Nucleus accumbens (tissue), 56 donors: ENCODE data around the gene SPAG16.
A peak's percentile ranks its signal among the peaks of the same experiment; 100 is the strongest.
"Not testable (repeated sequence)": the region's sequence is repeated elsewhere in the genome, so short reads cannot be mapped to it uniquely, and the experiment has no call there.

Experiments used
- DNase-seq, 56 donors: peaks; one replicate each; lab custom pipeline; 2025; lab: John Stamatoyannopoulos, UW

The SPAG16 gene

DNA sequence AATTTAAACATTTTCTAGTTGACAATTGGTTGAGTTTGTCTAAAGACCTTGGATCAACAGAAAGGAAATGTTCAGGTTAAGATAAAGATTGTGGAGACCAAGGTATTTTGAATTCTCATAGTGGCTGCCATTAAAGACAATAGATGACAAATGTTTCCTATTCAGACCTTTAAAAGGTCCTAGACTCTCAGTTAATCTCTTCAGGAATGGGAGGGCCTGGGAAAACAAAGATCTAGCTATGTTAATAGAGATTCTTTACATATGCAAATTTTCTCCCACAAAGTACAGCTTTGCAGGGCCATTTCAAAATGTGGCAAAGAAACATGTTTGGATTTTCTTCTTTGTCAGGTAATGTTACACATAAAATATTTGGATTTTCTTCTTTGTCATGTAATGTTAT is 403.9 kb downstream of the SPAG16 start:
- no peak for DNase-seq

DNA sequence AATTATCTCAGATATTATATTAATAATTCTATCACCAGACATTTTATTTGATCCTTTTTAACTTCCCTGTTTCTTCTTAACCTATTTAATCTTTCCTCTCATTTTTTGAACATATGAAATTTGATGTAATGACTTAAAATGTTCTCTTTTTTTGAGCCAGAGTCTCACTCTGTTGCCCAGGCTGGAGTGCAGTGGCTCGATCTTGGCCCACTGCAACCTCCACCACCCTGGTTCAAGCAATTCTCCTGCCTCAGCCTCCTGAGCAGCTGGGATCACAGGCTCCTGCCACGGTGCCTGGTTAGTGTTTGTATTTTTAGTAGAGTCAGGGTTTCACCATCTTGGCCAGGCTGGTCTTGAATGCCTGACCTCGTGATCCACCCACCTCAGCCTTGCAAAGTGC is 404.6 kb downstream of the SPAG16 start:
- not testable (repeated sequence) for DNase-seq

- no peak for DNase-seq
These were observed 405.3 kb downstream of the SPAG16 start for GRCh38 chr2:213689585-213689984.

- DNase-seq = no peak
These were observed 407.1 kb downstream of the SPAG16 start for GRCh38 chr2:213691351-213691750.

DNA sequence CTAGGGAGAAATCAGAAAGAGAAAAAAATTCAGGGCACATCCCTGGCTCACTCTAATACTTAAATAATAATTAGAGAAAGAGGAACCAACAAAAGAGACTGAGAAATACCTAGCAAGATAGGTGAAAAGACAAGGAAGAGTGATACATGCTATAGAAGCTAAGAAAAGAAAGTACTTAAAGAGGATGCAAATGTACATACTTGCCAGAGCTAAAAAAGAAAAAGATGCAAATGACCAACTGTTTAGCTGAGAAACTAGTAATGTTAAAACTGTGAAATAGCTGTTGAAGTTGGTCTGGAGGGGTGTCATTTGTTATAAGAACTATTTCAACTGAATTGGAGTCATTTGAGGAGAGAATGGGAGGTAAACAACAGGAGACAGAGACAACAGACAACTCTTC is 412.2 kb downstream of the SPAG16 start:
- DNase-seq = no peak

DNA sequence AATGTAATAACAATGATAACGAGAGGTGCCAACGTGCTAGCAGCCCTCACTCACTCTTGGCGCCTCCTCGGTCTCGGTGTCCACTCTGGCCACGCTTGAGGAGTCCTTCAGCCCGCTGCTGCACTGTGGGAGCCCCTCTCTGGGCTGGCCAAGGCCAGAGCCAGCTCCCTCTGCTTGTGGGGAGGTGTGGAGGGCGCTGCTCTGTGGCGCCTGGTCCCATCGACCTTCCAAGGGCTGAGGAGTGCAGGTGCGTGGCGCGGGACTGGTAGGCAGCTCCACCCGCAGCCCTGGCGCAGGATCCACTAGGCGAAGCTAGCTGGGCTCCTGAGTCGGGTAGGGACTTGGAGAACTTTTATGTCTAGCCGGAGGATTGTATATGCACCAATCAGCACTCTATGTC is 417.1 kb downstream of the SPAG16 start:
- DNase-seq = not testable (repeated sequence)

- DNase-seq = peak in 6 of 56 donors; percentile 1 to 32 (median 8)
These were observed 419.3 kb downstream of the SPAG16 start for GRCh38 chr2:213703406-213704098.

- no peak for DNase-seq
These were observed 425.9 kb downstream of the SPAG16 start for GRCh38 chr2:213710164-213710563.

DNA sequence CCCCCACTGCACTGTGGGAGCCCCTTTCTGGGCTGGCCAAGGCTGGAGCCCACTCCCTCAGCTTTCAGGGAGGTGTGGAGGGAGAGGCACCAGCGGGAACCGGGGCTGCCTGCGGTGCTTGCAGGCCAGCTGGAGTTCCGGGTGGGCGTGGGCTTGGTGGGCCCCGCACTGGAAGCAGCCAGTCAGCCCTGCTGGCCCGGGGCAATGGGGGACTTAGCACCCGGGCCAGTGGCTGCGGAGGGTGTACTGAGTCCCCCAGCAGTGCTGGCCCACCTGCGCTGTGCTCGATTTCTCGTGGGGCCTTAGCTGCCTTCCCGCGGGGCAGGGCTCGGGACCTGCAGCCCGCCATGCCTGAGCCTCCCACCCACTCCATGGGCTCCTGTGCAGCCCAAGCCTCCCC is 434.1 kb downstream of the SPAG16 start:
- DNase-seq = not testable (repeated sequence)

DNA sequence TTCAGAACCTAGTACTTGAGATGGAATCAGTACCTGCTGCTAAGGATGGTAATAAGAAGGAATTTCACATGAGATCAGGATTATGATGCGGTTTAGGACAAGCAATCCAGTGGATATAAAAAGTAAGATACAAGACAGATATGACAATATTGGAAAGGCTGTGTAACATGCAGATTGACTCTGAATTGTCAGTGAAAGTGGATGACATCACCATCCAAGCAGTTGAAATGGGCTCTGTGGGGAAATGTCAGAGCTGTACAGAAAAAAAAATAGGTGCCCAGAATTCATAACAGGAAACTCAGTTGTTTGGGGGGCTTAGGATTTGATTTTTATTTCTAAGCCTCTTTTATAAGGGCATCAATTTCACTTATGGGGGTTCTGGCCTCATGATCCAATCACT is 438.3 kb downstream of the SPAG16 start:
- DNase-seq = no peak

GRCh38 chr2:213723041-213723560 is 438.8 kb downstream of the SPAG16 start:
- DNase-seq = no peak

- DNase-seq = no peak
These were observed 439.4 kb downstream of the SPAG16 start for GRCh38 chr2:213723707-213724106.

DNA sequence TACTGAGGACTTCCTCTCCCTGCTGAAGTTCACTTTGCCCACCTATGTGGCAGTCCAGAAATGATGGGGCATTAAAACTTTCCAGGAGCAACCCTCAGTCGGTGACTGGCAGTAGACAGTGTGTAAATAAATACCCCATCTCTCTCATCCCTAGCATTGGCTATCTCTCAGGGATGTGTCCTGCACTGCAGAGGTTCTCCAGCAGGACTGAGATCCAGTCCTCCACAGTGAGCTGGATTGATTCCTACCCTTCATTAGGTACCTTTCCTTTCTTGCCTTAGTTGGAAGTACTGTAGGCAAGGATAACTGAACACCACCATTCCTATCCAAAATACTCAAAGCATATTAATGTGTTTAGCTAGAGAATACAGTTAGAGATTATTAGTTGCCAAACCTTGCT is 441.8 kb downstream of the SPAG16 start:
- DNase-seq = no peak

- no peak for DNase-seq
These were observed 449.6 kb downstream of the SPAG16 start for GRCh38 chr2:213733893-213734292.

DNA sequence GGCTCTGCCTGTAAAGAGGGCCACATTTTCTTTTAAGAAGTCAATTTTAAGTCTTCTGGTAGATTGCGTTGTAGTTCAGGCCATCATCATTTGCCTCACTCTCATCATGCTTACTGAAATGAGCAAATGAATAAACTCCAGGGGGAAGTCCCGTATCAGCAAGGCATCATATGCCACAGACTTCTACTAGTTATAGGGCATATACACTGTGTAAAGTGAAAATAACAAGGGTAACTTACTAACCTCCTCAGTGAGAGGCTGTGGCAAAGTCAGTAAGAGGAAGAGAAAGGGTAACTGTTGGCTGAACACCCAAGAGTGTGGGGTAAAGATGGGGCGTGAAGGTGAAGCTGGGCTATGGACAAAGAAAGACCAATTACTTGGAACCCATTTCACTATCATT is 456.2 kb downstream of the SPAG16 start:
- DNase-seq = no peak

DNA sequence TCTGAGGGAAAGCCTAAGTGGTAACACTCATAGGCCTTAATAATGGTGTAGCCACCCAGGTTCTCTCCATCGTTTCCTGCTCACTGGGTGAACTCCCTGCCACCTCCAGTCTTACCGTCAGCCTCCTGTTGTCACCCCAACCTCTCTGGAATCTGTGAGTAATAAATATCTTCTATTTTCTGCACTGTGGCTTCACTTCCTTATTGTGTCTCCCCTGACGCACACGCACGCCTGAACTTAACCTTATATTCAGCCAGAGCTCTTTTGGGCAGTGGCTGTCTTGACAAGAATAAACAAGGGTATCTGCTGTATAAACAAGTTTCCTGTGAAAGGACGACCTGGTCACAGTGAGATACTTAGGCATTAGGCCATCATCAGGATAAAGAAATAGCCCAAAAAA is 467.2 kb downstream of the SPAG16 start:
- no peak for DNase-seq

- DNase-seq = no peak
These were observed 468.3 kb downstream of the SPAG16 start for GRCh38 chr2:213752575-213752974.

- DNase-seq = no peak
These were observed 473.3 kb downstream of the SPAG16 start for GRCh38 chr2:213757525-213757924.

DNA sequence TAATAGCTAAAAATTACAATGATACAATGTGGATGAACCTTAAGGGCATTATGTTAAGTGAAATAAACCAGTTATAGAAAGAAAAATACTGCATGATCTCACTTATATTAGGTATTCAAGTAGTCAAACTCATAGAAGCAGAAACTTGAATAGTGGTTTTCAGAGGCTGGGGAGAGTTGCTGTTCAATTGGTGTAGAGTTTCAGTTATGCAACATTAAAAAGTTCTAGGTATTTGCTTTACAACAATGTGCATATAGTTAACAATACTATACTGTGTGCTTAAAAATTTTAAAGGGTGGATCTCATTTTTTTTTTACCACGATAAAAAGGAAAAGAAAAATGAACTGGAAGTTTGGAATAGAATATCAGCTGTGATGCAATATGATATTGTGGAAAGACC is 479.1 kb downstream of the SPAG16 start:
- DNase-seq = no peak

GRCh38 chr2:213763963-213764362 is 479.7 kb downstream of the SPAG16 start:
- no peak for DNase-seq

- no peak for DNase-seq
These were observed 480.6 kb downstream of the SPAG16 start for GRCh38 chr2:213764849-213765248.

DNA sequence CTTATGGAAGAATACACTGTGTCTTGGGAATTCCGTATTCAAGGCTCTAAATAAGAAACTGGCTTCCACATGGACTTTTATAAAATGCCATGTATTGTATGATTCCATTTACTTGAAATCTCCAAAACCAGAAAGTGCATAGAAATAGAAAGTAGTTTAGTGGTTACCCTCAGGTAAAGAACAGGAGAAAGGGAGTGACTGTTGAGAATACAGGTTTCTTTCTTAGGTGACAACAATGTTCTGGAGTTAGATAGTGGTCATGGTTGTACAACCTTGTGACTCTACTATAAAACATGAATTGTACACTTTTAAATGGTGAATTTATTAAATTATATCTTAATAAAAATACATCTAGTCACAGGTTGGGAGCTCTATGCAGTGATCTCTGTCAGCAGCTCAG is 481.8 kb downstream of the SPAG16 start:
- DNase-seq = no peak

DNA sequence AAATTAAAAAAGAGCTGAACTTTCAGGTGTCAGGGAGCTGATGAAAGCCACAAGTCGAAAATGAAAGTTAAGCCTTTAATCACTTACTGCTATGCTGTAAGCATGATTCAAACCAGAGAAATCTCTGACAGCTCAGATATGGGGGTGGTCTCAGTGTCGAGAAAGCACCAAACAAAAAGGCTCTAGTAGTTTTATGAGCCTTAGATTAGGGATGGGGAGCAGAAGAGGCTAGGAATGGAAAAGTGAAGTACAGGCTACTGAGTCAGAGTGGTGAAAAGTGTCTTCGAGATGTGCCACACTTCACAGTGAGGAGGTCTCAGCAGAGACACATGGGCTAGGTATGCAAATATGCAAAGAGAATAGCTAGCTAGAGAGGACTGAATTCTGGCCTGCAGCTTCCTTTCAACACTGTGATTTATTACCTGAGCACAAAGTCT is 482.2 kb downstream of the SPAG16 start:
- DNase-seq = no peak
